K562 (cell line): Measurements from ENCODE around the gene TMCC2. TPM values are rescaled to one million over a fixed set of nuclear protein-coding genes. Genes with fewer than 3 reads are reported as not detected.

Source experiments
- ATAC-seq: fragments of 200-7000 bp; cut with Tn5 transposase; 3 replicates; pipeline ENCODE4 v1.9.1; 2020; ENCODE audit warnings: moderate library complexity
- BruUV-seq: library from RNA; stranded (reverse); fragments of 400-500 nt; replicated peaks from 2 replicates; lab custom pipeline; 2021; lab: Mats Ljungman, UMichigan
- CTCF ChIA-PET: fragments of 300-600 bp; formaldehyde crosslinking; extraction: SDS; loops from one replicate; lab custom pipeline; 2021; ENCODE audit warnings: low intra/inter-chr PET ratio; lab: Yijun Ruan, JAX
- POLR2A ChIA-PET: fragments of 300-600, 350-650 bp; sonication (Branson Sonifier 250); formaldehyde crosslinking; extraction: SDS; loops from one replicate; lab custom pipeline; 2021; ENCODE audit warnings: antibody characterized with exemption, inconsistent platforms; lab: Yijun Ruan, JAX
- DNase-seq, 4 experiments: peaks; one replicate each; pipeline versions ENCODE4 v3.0.0 to v3.0.0-alpha.2; 2011 to 2018; ENCODE audit warnings: low spot score in 3 of 4, mixed read lengths in 3 of 4; ENCODE audit errors: extremely low read depth in 1 of 4
- FAIRE-seq: peaks from 2 replicates; lab custom pipeline; 2011; peaks lifted over from hg19 to GRCh38; lab: Jason Lieb, UNC
- H2AFZ ChIP-seq: 2 replicates; pipeline ENCODE4 v1.6.0; 2011; ENCODE audit warnings: low read depth, low read length, control low read depth, inconsistent platforms
- H3K27ac ChIP-seq: fragments of 200-600 bp; 3 replicates; pipeline ENCODE4 v1.8.0; 2011; ENCODE audit warnings: low read depth, mild to moderate bottlenecking, control low read depth, inconsistent platforms, low read length, moderate library complexity, mixed read lengths; ENCODE audit errors: extremely low read depth
- H3K27me3 ChIP-seq, 2 experiments: fragments of 300-600 bp in 1 of 2; 2 replicates in 1 of 2; 3 replicates in 1 of 2; pipeline versions ENCODE4 v1.6.0 to v1.8.0; 2011; ENCODE audit warnings: inconsistent platforms in 2 of 2, low read length in 2 of 2, mild to moderate bottlenecking in 1 of 2, mixed read lengths in 1 of 2, moderate library complexity in 1 of 2; ENCODE audit not compliant: control insufficient read depth in 2 of 2, insufficient read depth in 2 of 2
- H3K36me3 ChIP-seq: fragments of 300-600 bp; 3 replicates; pipeline ENCODE4 v1.8.0; 2011; ENCODE audit warnings: mild to moderate bottlenecking, low read length, inconsistent platforms; ENCODE audit not compliant: control insufficient read depth, insufficient read depth
- H3K4me1 ChIP-seq, 2 experiments: fragments of 200-600 bp in 1 of 2; replicated peaks in 1 of 2; 2 replicates in 1 of 2; 3 replicates in 1 of 2; pipeline versions ENCODE4 v1.5.1 to v1.8.0; 2011; ENCODE audit warnings: inconsistent platforms in 2 of 2, low read length in 2 of 2, mild to moderate bottlenecking in 1 of 2, mixed read lengths in 1 of 2, moderate library complexity in 1 of 2; ENCODE audit not compliant: control insufficient read depth in 2 of 2, insufficient read depth in 2 of 2
- H3K4me2 ChIP-seq: 2 replicates; pipeline ENCODE4 v1.6.1; 2011; ENCODE audit warnings: low read length, control low read depth, inconsistent platforms, mixed read lengths; ENCODE audit not compliant: insufficient read depth
- H3K4me3 ChIP-seq: fragments of 200-600 bp; sonication (generic), shearing (Covaris generic); 2 replicates; pipeline ENCODE4 v1.5.1; 2016; ENCODE audit warnings: control low read depth, inconsistent platforms
- H3K79me2 ChIP-seq: fragments of 200-600 bp; 3 replicates; pipeline ENCODE4 v1.8.0; 2011; ENCODE audit warnings: low read length, inconsistent platforms; ENCODE audit not compliant: control insufficient read depth, insufficient read depth
- H3K9ac ChIP-seq, 2 experiments: 2 replicates each; pipeline versions ENCODE4 v1.6.0 to v1.6.1; 2011; ENCODE audit warnings: low read depth in 2 of 2, low read length in 2 of 2, control low read depth in 1 of 2, inconsistent platforms in 1 of 2, mild to moderate bottlenecking in 1 of 2, mixed read lengths in 1 of 2; ENCODE audit not compliant: insufficient read depth in 1 of 2
- H3K9me1 ChIP-seq: one replicate; pipeline ENCODE4 v1.6.0; 2011; ENCODE audit warnings: inconsistent platforms, mild to moderate bottlenecking, low read length, moderate library complexity; ENCODE audit not compliant: control insufficient read depth, insufficient read depth
- H3K9me3 ChIP-seq: replicated peaks from 2 replicates; pipeline ENCODE4 v1.5.1; 2011; ENCODE audit warnings: low read depth, low read length, inconsistent platforms; ENCODE audit not compliant: control insufficient read depth, insufficient read depth
- H4K20me1 ChIP-seq: replicated peaks from 2 replicates; pipeline ENCODE4 v1.6.1; 2011; ENCODE audit warnings: low read length, inconsistent platforms, mixed read lengths; ENCODE audit not compliant: control insufficient read depth, insufficient read depth
- BMI1 ChIP-seq: fragments of 150-350 bp; IDR thresholded peaks from 2 replicates; pipeline ENCODE4 v1.6.1; 2014; ENCODE audit warnings: low read length
- BRD9 ChIP-seq: fragments of 450-650 bp; IDR thresholded peaks from 2 replicates; pipeline ENCODE4 v1.6.1; 2018; ENCODE audit warnings: low read depth; ENCODE audit not compliant: partially characterized antibody
- DMBX1 ChIP-seq: fragments of 250-450 bp; sonication (Bioruptor Pico); IDR thresholded peaks from 2 replicates; pipeline ENCODE4 v1.8.0; 2022; ENCODE audit warnings: inconsistent platforms, mild to moderate bottlenecking, moderate library complexity, borderline replicate concordance
- ELF4 ChIP-seq: fragments of 450-650 bp; formaldehyde crosslinking; IDR thresholded peaks from 2 replicates; pipeline ENCODE4 v1.4.0; 2022; ENCODE audit warnings: missing genetic modification characterization
- ETS2 ChIP-seq: IDR thresholded peaks from 2 replicates; pipeline ENCODE4 v1.6.1; 2016; ENCODE audit warnings: borderline replicate concordance, missing genetic modification characterization, mild to moderate bottlenecking, moderate library complexity, missing compliant biosample characterization; ENCODE audit not compliant: poor library complexity, severe bottlenecking
- MCM7 ChIP-seq, 2 experiments: fragments of 450-650 bp; IDR thresholded peaks; 2 replicates each; pipeline ENCODE4 v1.6.1; 2016 to 2018
- RAD21 ChIP-seq, 2 experiments: fragments of 250-450 bp in 1 of 2; fragments of 450-650 bp in 1 of 2; sonication (Bioruptor Pico) in 1 of 2; formaldehyde crosslinking in 1 of 2; IDR thresholded peaks in 1 of 2; conservative IDR thresholded peaks in 1 of 2; 2 replicates each; pipeline versions ENCODE4 v1.4.0 to v1.8.0; 2020 to 2022; ENCODE audit warnings: mild to moderate bottlenecking in 2 of 2, moderate library complexity in 1 of 2
- SAFB2 ChIP-seq: fragments of 200-400 bp; formaldehyde crosslinking; IDR thresholded peaks from 2 replicates; pipeline ENCODE4 v1.6.1; 2018; ENCODE audit warnings: borderline replicate concordance, low read length, low read depth, moderate library complexity; ENCODE audit not compliant: severe bottlenecking
- TCF7L2 ChIP-seq: fragments of 150-350 bp; IDR thresholded peaks from 2 replicates; pipeline ENCODE4 v1.6.1; 2016; ENCODE audit warnings: low read depth, mild to moderate bottlenecking, low read length, moderate library complexity
- ZNF778 ChIP-seq: fragments of 450-650 bp; formaldehyde crosslinking; IDR thresholded peaks from 2 replicates; pipeline ENCODE4 v1.4.0; 2020; ENCODE audit warnings: mild to moderate bottlenecking, moderate library complexity
- WGBS: fragments of 100-300 bp; shearing (Covaris generic); methylation state at CpG from one replicate; pipeline ENCODE4 v1.1.6; 2016; ENCODE audit warnings: low coverage, mixed read lengths; ENCODE audit not compliant: insufficient coverage; ENCODE audit errors: missing lambda C conversion rate; 5-methylcytosine and 5-hydroxymethylcytosine counted together
- in situ Hi-C: fragments of 300-500 bp; cut with MboI; formaldehyde crosslinking; loops from 4 replicates; pipeline ENCODE4 v1.15.0; 2018; ENCODE audit warnings: inconsistent platforms, mixed read lengths
- intact Hi-C: fragments of 100-400 bp; cut with micrococcal nuclease; formaldehyde crosslinking; loops from 2 replicates; pipeline ENCODE4 v1.14.2; 2022
- polyA plus RNA-seq, 8 experiments: library from polyadenylated mRNA; depleted of rRNA in 4 of 8; stranded (reverse) in 5 of 8; unstranded in 3 of 8; fragments of >200 nt; fragmentation: Nextera tagmentation in 2 of 8; fragmentation: Illumina TruSeq in 1 of 8; extraction: Ambion mirVana in 2 of 8; extraction: Trizol in 1 of 8; gene quantifications; 2 replicates each; pipeline versions ENCODE4 v1.2.1 to v1.2.3, GENCODE V29; 2011 to 2014; ENCODE audit warnings: inconsistent platforms in 1 of 8, missing spikeins in 1 of 8
- total RNA-seq, 7 experiments: library from RNA; depleted of rRNA in 6 of 7; stranded (reverse); fragments of >200 nt in 6 of 7; fragmentation: Illumina TruSeq in 2 of 7; extraction: Trizol in 2 of 7; gene quantifications; 2 replicates each; pipeline versions ENCODE4 v1.2.1 to v1.2.3, GENCODE V29; 2011 to 2021; ENCODE audit warnings: low replicate concordance in 1 of 7
- TF ChIP-seq, protein P1 (sequence below), 3 experiments: IDR thresholded peaks in 2 of 3; conservative IDR thresholded peaks in 1 of 3; 2 replicates each; pipeline ENCODE4 v1.5.1; 2011 to 2012; ENCODE audit warnings: low read length in 3 of 3, mild to moderate bottlenecking in 3 of 3, control low read depth in 2 of 3, improper control_type of control experiment in 1 of 3, inconsistent platforms in 1 of 3, low read depth in 1 of 3, mixed read lengths in 1 of 3, moderate library complexity in 1 of 3; ENCODE audit not compliant: insufficient read depth in 2 of 3
- TF ChIP-seq, protein P2 (sequence below): fragments of 450-650 bp; formaldehyde crosslinking; IDR thresholded peaks from 2 replicates; pipeline ENCODE4 v1.4.0; 2022; ENCODE audit warnings: mild to moderate bottlenecking, moderate library complexity

TMCC2 gene
- total and polyA plus RNA-seq, 9 of the 15 experiments (the other 6 are each of a cell fraction or from before 2014, with no cell fraction given): 0.06 to 1.8 (median 0.98) TPM

DNA sequence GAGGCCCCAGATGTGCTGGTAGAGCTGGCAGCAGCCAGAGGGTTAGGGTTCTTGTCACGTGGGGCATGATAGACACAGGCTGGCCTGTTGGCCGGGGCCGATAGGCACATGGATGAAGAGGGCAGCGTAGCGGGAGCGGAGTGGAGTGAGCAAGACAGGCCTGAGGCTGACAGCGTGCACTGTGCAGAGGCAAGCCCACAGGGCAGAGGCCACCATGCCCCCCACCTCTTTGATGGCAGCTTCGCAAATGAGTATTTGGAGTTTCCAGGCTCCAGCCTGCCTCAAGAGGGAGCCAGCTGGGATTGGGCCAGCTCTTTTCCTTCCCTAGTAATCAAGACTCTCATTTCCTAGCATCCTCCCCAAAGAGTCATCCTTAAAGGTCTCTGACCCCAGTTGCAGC lies 43.5 kb downstream of the TMCC2 start:
- 81% methylated on average over 8 of the region's 8 CpGs for WGBS
- ChIA-PET CTCF (interaction anchor here (6.6 kb wide), 1 partner anchor 52 kb away, joined by 144 read pairs; the partner anchor contains the start of gene NUAK2), POLR2A (interaction anchor here (0.6 to 1.6 kb wide), 7 partner anchors 8 to 329 kb away, joined by 3 to 7 read pairs (median 4); partner anchors contain the start of gene NUAK2)
- no peaks in the 10 kb centered on the region for H3K9me3 ChIP-seq
- TF ChIP-seq ETS2 (tag) (no peak), ELF4 (no peak), MCM7 (IDR thresholded peaks at IDR 0.05) (no peak), BRD9 (no peak), TCF7L2 (no peak), RAD21 (CRISPR knock-in tag; conservative IDR thresholded peaks at IDR 0.05 in 1 of 2, IDR thresholded peaks at IDR 0.05 in 1 of 2) (0 out of 4 replicates have a peak, but pooled peaks of 1 of the 2 experiments have one; percentile 4), SAFB2 (no peak), ZNF778 (no peak), BMI1 (no peak), DMBX1 (CRISPR knock-in tag) (no peak)
- TF ChIP-seq, protein P1, sequence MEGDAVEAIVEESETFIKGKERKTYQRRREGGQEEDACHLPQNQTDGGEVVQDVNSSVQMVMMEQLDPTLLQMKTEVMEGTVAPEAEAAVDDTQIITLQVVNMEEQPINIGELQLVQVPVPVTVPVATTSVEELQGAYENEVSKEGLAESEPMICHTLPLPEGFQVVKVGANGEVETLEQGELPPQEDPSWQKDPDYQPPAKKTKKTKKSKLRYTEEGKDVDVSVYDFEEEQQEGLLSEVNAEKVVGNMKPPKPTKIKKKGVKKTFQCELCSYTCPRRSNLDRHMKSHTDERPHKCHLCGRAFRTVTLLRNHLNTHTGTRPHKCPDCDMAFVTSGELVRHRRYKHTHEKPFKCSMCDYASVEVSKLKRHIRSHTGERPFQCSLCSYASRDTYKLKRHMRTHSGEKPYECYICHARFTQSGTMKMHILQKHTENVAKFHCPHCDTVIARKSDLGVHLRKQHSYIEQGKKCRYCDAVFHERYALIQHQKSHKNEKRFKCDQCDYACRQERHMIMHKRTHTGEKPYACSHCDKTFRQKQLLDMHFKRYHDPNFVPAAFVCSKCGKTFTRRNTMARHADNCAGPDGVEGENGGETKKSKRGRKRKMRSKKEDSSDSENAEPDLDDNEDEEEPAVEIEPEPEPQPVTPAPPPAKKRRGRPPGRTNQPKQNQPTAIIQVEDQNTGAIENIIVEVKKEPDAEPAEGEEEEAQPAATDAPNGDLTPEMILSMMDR (IDR thresholded peaks at IDR 0.05 in 2 of 3, conservative IDR thresholded peaks at IDR 0.05 in 1 of 3; ENCODE audit: insufficient read depth in 2 of 3, low read depth in 1 of 3, low read length in 3 of 3): peak in 2 of 3 experiments; percentile 16 to 20; a peak in 2 of 6 replicates
- TF ChIP-seq, protein P2, sequence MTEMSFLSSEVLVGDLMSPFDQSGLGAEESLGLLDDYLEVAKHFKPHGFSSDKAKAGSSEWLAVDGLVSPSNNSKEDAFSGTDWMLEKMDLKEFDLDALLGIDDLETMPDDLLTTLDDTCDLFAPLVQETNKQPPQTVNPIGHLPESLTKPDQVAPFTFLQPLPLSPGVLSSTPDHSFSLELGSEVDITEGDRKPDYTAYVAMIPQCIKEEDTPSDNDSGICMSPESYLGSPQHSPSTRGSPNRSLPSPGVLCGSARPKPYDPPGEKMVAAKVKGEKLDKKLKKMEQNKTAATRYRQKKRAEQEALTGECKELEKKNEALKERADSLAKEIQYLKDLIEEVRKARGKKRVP (CRISPR knock-in tag): no peak
- DNase-seq (no peak), ATAC-seq (no peak), FAIRE-seq (no peak)
- peaks cover 0 to 5% of the 10 kb centered on the region in 2 experiments; a peak in 1 of 5 replicates for H3K27me3 ChIP-seq
- H3K4me2 ChIP-seq: no peak overlapping the region
- H3K9ac ChIP-seq: 0 out of 4 replicates have a peak overlapping the region, but pooled peaks of 1 of the 2 experiments have one; percentile 33
- peaks cover 26 to 42% of the 10 kb centered on the region in 2 experiments for H3K4me1 ChIP-seq
- intact Hi-C loops (no loop called here), in situ Hi-C loops (no loop called here)
- 0 out of 2 replicates have a peak overlapping the region, but pooled peaks have one; percentile 6 for H2AFZ ChIP-seq
- H3K79me2 ChIP-seq: no peaks in the 10 kb centered on the region
- no TSS peak for BruUV-seq
- no peaks in the 10 kb centered on the region for H3K9me1 ChIP-seq
- no peaks in the 10 kb centered on the region for H4K20me1 ChIP-seq
- no peak overlapping the region for H3K27ac ChIP-seq
- no peak overlapping the region for H3K4me3 ChIP-seq
- H3K36me3 ChIP-seq: no peaks in the 10 kb centered on the region
